Epithelial cell of proximal tubule (primary cell): Measurements from ENCODE around the gene RTP1. TPM values are rescaled to one million over a fixed set of nuclear protein-coding genes. Genes with fewer than 3 reads are reported as not detected.
"Not testable (repeated sequence)": the region's sequence is repeated elsewhere in the genome, so short reads cannot be mapped to it uniquely, and the experiment has no call there.

ENCODE experiments used
- DNase-seq: peaks from one replicate; pipeline ENCODE4 v3.0.0-alpha.2; 2011; ENCODE audit warnings: low read depth
- H3K4me3 ChIP-seq: 2 replicates; pipeline ENCODE4 v1.5.1; 2011; ENCODE audit warnings: low read depth, mild to moderate bottlenecking, low read length
- total RNA-seq: library from RNA; depleted of rRNA; stranded (reverse); fragments of >200 nt; gene quantifications from 2 replicates; pipeline ENCODE4 v1.2.3, GENCODE V29; 2015
- TF ChIP-seq, protein P1 (sequence below): conservative IDR thresholded peaks from 2 replicates; pipeline ENCODE4 v1.5.1; 2012; ENCODE audit warnings: low read depth, mild to moderate bottlenecking, low read length

RTP1 gene
- total RNA-seq, 1 donor from 2014 or later: not detected

GRCh38 chr3:187236962-187237361 is 39.7 kb downstream of the RTP1 start:
- no peak overlapping the region for H3K4me3 ChIP-seq
- TF ChIP-seq, protein P1, sequence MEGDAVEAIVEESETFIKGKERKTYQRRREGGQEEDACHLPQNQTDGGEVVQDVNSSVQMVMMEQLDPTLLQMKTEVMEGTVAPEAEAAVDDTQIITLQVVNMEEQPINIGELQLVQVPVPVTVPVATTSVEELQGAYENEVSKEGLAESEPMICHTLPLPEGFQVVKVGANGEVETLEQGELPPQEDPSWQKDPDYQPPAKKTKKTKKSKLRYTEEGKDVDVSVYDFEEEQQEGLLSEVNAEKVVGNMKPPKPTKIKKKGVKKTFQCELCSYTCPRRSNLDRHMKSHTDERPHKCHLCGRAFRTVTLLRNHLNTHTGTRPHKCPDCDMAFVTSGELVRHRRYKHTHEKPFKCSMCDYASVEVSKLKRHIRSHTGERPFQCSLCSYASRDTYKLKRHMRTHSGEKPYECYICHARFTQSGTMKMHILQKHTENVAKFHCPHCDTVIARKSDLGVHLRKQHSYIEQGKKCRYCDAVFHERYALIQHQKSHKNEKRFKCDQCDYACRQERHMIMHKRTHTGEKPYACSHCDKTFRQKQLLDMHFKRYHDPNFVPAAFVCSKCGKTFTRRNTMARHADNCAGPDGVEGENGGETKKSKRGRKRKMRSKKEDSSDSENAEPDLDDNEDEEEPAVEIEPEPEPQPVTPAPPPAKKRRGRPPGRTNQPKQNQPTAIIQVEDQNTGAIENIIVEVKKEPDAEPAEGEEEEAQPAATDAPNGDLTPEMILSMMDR: no peak
- DNase-seq: no peak

DNA sequence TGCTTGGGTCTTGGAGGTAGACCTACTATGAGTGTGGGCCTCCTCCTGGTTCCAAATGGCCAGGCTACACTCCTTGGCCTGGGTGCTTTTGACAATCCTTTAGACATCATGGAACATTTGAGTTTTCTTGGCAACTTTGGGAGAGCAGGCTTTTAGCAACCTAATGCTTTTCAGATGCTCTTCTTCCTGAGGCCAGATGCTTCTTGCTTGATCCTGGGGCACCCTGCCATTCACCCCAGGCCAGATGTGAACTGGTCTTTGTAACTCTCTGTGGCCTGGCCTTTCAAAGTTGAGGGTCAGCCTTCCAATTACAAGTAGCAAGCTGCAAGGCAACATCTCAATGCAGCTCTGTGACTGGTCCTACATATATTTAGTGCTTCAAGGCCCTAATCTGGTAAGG is 40.5 kb downstream of the RTP1 start:
- no peak overlapping the region for H3K4me3 ChIP-seq
- no peak for DNase-seq
- TF ChIP-seq, protein P1: no peak

GRCh38 chr3:187238239-187238638 is 41.0 kb downstream of the RTP1 start:
- TF ChIP-seq, protein P1: no peak
- no peak for DNase-seq
- H3K4me3 ChIP-seq: no peak overlapping the region

GRCh38 chr3:187238835-187239234 is 41.5 kb downstream of the RTP1 start:
- DNase-seq, H3K4me3 ChIP-seq: not testable (repeated sequence)

- no peak for DNase-seq
- TF ChIP-seq, protein P1: no peak
These were observed 45.1 kb downstream of the RTP1 start for GRCh38 chr3:187242435-187242834.

DNA sequence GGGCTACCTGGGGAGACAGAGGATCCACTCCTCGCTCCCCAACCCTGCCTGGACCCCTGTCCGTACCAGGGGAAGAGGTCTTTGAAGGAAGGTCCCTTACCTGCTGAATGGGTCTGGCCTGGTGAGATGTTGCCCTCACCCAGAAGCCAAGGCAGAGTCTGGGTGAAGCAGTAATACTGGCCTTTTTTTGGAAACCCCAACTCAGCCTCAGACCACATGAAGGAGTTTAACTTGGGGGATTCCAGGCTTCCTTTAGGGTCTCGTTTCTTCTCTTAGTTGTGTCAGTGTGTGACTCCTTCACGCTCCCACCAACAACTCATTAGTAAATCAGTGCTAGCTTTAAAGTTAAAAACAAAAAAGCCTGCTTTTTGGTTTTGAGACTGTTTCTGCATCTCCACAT is 45.6 kb downstream of the RTP1 start:
- DNase-seq: no peak
- TF ChIP-seq, protein P1: no peak
- H3K4me3 ChIP-seq: no peak overlapping the region

More at GRCh38 chr3:187242435-187242834, 45.1 kb downstream of the RTP1 start:
- no peak overlapping the region for H3K4me3 ChIP-seq

DNA sequence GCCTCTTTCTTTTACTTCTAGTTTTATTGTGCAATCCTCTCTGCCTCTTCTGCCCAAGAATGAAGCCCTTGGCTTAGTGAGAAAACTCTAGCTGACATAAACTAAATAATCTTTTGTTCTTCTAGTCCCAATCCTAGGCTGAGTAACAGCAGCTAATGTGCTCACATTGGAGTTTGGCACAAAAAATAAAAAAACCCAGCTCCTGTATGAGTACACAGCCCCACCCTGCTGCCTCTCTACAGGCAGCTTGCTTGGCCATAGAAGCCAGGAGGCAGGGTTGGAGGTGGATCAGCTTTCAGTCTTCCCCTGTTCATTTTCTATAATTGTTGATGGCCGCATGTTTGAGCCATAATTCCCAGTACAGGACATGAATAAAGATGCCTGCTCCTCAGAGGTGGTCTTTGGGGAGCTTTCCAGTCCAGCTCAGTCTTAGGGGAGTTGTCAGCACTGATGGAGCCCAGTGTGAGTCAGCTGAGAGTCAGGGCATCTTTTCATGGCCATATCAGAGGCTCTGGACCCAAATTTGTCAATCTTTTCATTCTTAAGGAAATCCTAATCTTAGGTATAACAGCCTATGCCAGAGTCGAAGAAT is 46.7 kb downstream of the RTP1 start:
- DNase-seq: no peak
- H3K4me3 ChIP-seq: no peak overlapping the region
- TF ChIP-seq, protein P1: no peak

DNA sequence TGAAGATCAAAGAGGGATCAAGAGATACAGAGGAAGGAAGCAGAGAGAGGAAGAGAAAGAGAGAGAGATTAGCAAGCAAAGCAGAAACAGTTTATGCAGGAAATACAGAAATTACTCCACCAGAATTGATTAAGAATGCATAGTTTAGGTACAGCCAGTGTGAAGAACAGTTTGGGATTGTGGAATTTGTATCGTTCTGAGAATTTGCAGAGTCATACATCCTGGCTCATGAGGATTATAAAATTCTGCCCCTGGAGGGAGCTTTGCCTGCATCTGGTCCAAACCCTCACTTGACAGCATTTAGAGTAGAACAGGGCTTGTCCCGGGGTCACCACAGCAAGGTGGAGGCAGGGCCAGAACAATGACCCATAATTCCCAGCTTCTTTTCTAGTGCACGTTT is 50.1 kb downstream of the RTP1 start:
- no peak for DNase-seq
- no peak overlapping the region for H3K4me3 ChIP-seq
- TF ChIP-seq, protein P1: no peak
